ENCODE data around the gene GRID1.

DNA sequence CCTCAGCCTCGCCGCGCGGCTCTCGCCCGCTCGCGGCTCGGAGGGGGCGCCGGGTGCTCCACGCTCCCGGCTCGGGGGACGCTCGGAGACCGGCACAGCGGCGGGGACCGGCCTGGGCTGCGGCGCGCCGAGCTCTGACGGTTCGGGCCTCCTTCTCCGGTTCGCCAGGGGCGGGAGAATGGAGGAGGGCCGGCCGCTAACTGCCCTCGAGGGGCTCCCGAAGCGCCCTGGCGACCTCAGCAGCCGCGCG is 232 bp upstream of the GRID1 start:
- TF ChIP-seq, protein P1, sequence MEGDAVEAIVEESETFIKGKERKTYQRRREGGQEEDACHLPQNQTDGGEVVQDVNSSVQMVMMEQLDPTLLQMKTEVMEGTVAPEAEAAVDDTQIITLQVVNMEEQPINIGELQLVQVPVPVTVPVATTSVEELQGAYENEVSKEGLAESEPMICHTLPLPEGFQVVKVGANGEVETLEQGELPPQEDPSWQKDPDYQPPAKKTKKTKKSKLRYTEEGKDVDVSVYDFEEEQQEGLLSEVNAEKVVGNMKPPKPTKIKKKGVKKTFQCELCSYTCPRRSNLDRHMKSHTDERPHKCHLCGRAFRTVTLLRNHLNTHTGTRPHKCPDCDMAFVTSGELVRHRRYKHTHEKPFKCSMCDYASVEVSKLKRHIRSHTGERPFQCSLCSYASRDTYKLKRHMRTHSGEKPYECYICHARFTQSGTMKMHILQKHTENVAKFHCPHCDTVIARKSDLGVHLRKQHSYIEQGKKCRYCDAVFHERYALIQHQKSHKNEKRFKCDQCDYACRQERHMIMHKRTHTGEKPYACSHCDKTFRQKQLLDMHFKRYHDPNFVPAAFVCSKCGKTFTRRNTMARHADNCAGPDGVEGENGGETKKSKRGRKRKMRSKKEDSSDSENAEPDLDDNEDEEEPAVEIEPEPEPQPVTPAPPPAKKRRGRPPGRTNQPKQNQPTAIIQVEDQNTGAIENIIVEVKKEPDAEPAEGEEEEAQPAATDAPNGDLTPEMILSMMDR (IDR thresholded peaks at IDR 0.05), result no peak
- no peak for TF ChIP-seq POLR2A (IDR thresholded peaks at IDR 0.05)
